Psoas muscle (tissue), 8 donors: ENCODE measurements around the gene TRAPPC10. TPM values are rescaled to one million over a fixed set of nuclear protein-coding genes. Genes with fewer than 3 reads are reported as not detected.
A peak's percentile ranks its signal among the peaks of the same experiment; 100 is the strongest.

Experiments used
- ATAC-seq, 4 donors: fragments of 200-7000 bp; cut with Tn5 transposase; one replicate each; pipeline ENCODE4 v1.9.1; 2020; ENCODE audit warnings: moderate library complexity in 3 of 4, mild to moderate bottlenecking in 2 of 4
- DNase-seq, 2 donors: peaks; one replicate each; pipeline ENCODE4 v3.0.0-alpha.2; 2020
- H3K27ac ChIP-seq: fragments of 200-600 bp; one replicate; pipeline ENCODE4 v1.8.0; 2022
- H3K27me3 ChIP-seq, 3 donors: fragments of 200-600 bp in 1 of 3; one replicate each; pipeline versions ENCODE4 v1.6.1 to v1.8.0; 2013 to 2022; ENCODE audit warnings: low read length in 2 of 3, mild to moderate bottlenecking in 2 of 3, moderate library complexity in 1 of 3; ENCODE audit not compliant: insufficient read depth in 3 of 3
- H3K36me3 ChIP-seq, 2 donors: fragments of 200-600 bp in 1 of 2; one replicate each; pipeline versions ENCODE4 v1.6.1 to v1.8.0; 2013 to 2022; ENCODE audit warnings: low read depth in 1 of 2, mild to moderate bottlenecking in 1 of 2, moderate library complexity in 1 of 2; ENCODE audit not compliant: insufficient read depth in 1 of 2
- H3K4me1 ChIP-seq: fragments of 200-600 bp; one replicate; pipeline ENCODE4 v1.8.0; 2022
- H3K4me3 ChIP-seq: fragments of 200-600 bp; one replicate; pipeline ENCODE4 v1.8.0; 2022; ENCODE audit warnings: mild to moderate bottlenecking
- H3K9me3 ChIP-seq: fragments of 200-600 bp; one replicate; pipeline ENCODE4 v1.8.0; 2022
- CTCF ChIP-seq: fragments of 200-600 bp; IDR thresholded peaks from one replicate; pipeline ENCODE4 v1.8.0; 2022; ENCODE audit warnings: antibody characterized with exemption
- WGBS, 3 donors: extraction: QIAGEN DNeasy Blood & Tissue Kit; methylation state at CpG; one replicate each; pipeline versions ENCODE4 v1.1.6 to v1.1.7; 2013; 5-methylcytosine and 5-hydroxymethylcytosine counted together
- intact Hi-C, 2 donors: fragments of 100-400 bp; cut with DNase I; formaldehyde crosslinking; loops; one replicate each; pipeline versions ENCODE4 v1.11.0 to v1.14.2; 2022
- polyA plus RNA-seq, 3 donors: library from polyadenylated mRNA; stranded (reverse); fragments of 200-250 nt; gene quantifications; one replicate each; pipeline ENCODE4 v1.2.3, GENCODE V29; 2013
- total RNA-seq, 4 donors: library from RNA; stranded (reverse); fragmentation: NEBNext Ultra II Directional in 2 of 4; extraction: Animal tissue kit (Norgen Biotek cat#: 25700) in 2 of 4; gene quantifications; one replicate each; pipeline versions ENCODE4 v1.2.1 to v1.2.4, GENCODE V29; 2021 to 2023
- donor health status: healthy with polysubstance abuse.
- donor health status: DM: no; HTN: no; CAD: no; lungs with moderate emphysema.
- donor health status: Bipolar disorder and iron deficiency.
- donor health status: healthy.
- donor health status: DM: yes; HTN: yes; CAD: no.
- donor health status: DM: no; HTN: no; CAD: no.
- donor health status: DM: no; HTN: no; CAD: no.
- donor health status: DM: yes; HTN: yes; CAD: no.

The TRAPPC10 gene
- total and polyA plus RNA-seq, 7 donors, result 6.4 to 22.2 (median 20.0) TPM

DNA sequence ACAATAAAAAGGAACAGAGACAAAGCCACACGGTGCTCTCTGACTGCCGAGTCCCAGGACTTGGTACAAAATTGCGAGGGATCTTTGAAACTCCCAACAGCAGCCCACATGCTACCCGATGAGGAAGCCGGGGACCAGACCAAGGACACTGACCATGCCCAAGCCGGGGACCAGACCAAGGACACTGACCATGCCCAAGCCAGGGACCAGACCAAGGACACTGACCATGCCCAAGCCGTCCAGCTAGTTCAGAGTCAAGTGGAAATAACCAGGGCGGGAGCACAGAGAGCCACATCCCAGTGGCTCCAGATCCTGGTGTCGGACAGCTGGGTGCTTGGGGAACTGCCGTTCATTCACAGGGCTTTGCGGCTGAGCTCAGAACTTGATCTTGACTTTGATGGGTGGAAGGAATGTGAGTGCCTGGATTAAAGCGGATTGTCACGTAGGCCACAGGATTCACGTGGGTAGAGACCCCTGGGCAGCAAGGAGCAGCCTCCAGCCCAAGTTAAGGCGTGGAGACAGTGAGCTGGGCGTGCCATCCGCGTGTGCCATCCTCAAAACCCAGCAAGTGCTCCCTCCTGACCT lies 16.5 kb upstream of the TRAPPC10 start:
- TF ChIP-seq CTCF, result no peak
- intact Hi-C loops, result no loop called here
- peak in 1 of 2 donors; percentile 38 for DNase-seq
- Histone ChIP-seq H3K36me3 (no peaks in the 10 kb centered on the region), H3K27me3 (peaks cover 0 to 8% (median 7%) of the 10 kb centered on the region in 3 donors), H3K4me1 (no peaks in the 10 kb centered on the region), H3K4me3 (no peak overlapping the region), H3K9me3 (no peaks in the 10 kb centered on the region), H3K27ac (no peak overlapping the region)
- WGBS, 3 donors, result 78 to 82% (median 79%) methylated on average over 18 of the region's 18 CpGs
- ATAC-seq, result no peak

- intact Hi-C loops, result no loop called here
These were observed 14.1 kb upstream of the TRAPPC10 start for GRCh38 chr21:43997766-43998742.

GRCh38 chr21:44000360-44000759 lies 11.7 kb upstream of the TRAPPC10 start:
- intact Hi-C loops, result no loop called here
- no peak for ATAC-seq
- Histone ChIP-seq H3K27ac (no peak overlapping the region), H3K9me3 (no peaks in the 10 kb centered on the region), H3K27me3 (peaks cover 0 to 2% (median 0%) of the 10 kb centered on the region in 3 donors), H3K4me1 (no peaks in the 10 kb centered on the region), H3K36me3 (no peaks in the 10 kb centered on the region), H3K4me3 (no peak overlapping the region)
- 17 to 21% (median 21%) methylated on average over 7 of the region's 7 CpGs for WGBS, 3 donors
- no peak for DNase-seq
- TF ChIP-seq CTCF, result no peak

More at GRCh38 chr21:43997766-43998742, 14.1 kb upstream of the TRAPPC10 start:
- no peak overlapping the region for H3K27ac ChIP-seq
- H3K4me1 ChIP-seq, result no peaks in the 10 kb centered on the region
- 86 to 89% (median 88%) methylated on average over 5 of the region's 5 CpGs for WGBS, 3 donors
- DNase-seq (no peak), ATAC-seq (no peak)
- H3K9me3 ChIP-seq, result no peaks in the 10 kb centered on the region
- no peaks in the 10 kb centered on the region for H3K36me3 ChIP-seq
- peaks cover 0 to 8% (median 7%) of the 10 kb centered on the region in 3 donors for H3K27me3 ChIP-seq
- TF ChIP-seq CTCF, result no peak
- no peak overlapping the region for H3K4me3 ChIP-seq

DNA sequence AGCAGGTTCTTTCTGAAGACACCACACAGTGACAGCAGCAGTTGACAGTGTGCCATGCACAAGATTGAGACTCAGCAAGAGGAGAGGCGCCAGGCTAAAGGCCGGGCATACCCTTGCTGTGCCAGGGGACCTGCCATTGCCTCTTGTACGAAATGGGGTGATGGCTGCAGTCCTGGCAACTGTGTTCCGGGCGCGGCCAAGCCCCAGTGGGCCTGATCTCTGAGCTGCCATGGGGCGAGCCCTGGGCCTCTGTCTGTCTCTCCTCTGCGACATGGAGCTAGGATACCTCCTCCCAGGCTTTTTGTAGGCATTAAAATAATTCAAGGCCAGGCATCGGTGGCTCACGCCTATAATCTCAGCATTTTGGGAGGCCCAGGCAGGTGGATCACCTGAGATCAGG lies 9.6 kb upstream of the TRAPPC10 start:
- 91 to 92% (median 92%) methylated on average over 10 of the region's 10 CpGs for WGBS, 3 donors
- Histone ChIP-seq H3K27me3 (no peaks in the 10 kb centered on the region), H3K4me3 (no peak overlapping the region), H3K4me1 (no peaks in the 10 kb centered on the region), H3K9me3 (no peaks in the 10 kb centered on the region), H3K27ac (no peak overlapping the region), H3K36me3 (no peaks in the 10 kb centered on the region)
- ATAC-seq (no peak), DNase-seq (no peak)
- no peak for TF ChIP-seq CTCF
- intact Hi-C loops, result no loop called here
